Fibroblast of skin of back (primary cell): ENCODE data around the gene SLC9A8.

Experiments used
- DNase-seq: peaks from one replicate; pipeline ENCODE4 v3.0.0-alpha.2; 2013

SLC9A8 gene

GRCh38 chr20:49916146-49917002, 103.7 kb downstream of the SLC9A8 start:
- DNase-seq, result peak; percentile 20

GRCh38 chr20:49918446-49918845, 105.8 kb downstream of the SLC9A8 start:
- no peak for DNase-seq

- DNase-seq, result no peak
These were observed 106.4 kb downstream of the SLC9A8 start for GRCh38 chr20:49919009-49919408.

- DNase-seq, result no peak
These were observed 106.8 kb downstream of the SLC9A8 start for GRCh38 chr20:49919461-49919860.

GRCh38 chr20:49924247-49924646, 111.6 kb downstream of the SLC9A8 start:
- no peak for DNase-seq

- peak; percentile 9 for DNase-seq
These were observed 113.3 kb downstream of the SLC9A8 start for GRCh38 chr20:49925901-49926454.

- peak; percentile 76 for DNase-seq
These were observed 115.9 kb downstream of the SLC9A8 start for GRCh38 chr20:49928411-49929141.

- DNase-seq, result no peak
These were observed 116.5 kb downstream of the SLC9A8 start for GRCh38 chr20:49929142-49929494.

- DNase-seq, result no peak
These were observed 123.1 kb downstream of the SLC9A8 start for GRCh38 chr20:49935746-49936152.

- peak; percentile 89 for DNase-seq
These were observed 123.8 kb downstream of the SLC9A8 start, which contains the start of gene RNF114 for GRCh38 chr20:49936153-49937026. Gene RNF114 (plus strand): TSS chr20:49936397. CDS start chr20:49936413, 16 bp downstream.

- DNase-seq, result no peak
These were observed 124.7 kb downstream of the SLC9A8 start for GRCh38 chr20:49937027-49937929.

- peak; percentile 70 for DNase-seq
These were observed 125.8 kb downstream of the SLC9A8 start for GRCh38 chr20:49938173-49939163.

- DNase-seq, result no peak
These were observed 128.8 kb downstream of the SLC9A8 start for GRCh38 chr20:49941456-49941855.
